AG04450 (cell line): ENCODE results near the gene BBS5. TPM values are rescaled to one million over a fixed set of nuclear protein-coding genes. Genes with fewer than 3 reads are reported as not detected.

Experiments used
- CTCF ChIA-PET: fragments of 300-600, 350-600 bp; formaldehyde crosslinking; extraction: SDS; loops from one replicate; lab custom pipeline; 2022; ENCODE audit warnings: antibody characterized with exemption, inconsistent platforms; lab: Charles Lee
- POLR2A ChIA-PET: fragments of 350-600 bp; formaldehyde crosslinking; extraction: SDS; loops from one replicate; lab custom pipeline; 2021; ENCODE audit warnings: antibody characterized with exemption, inconsistent platforms; lab: Yijun Ruan, JAX
- DNase-seq: peaks from one replicate; pipeline ENCODE4 v3.0.0-alpha.2; 2011; ENCODE audit warnings: low read depth, low spot score
- H3K27ac ChIP-seq: one replicate; pipeline ENCODE4 v1.5.1; 2012; ENCODE audit warnings: low read depth, low read length, control low read depth
- H3K27me3 ChIP-seq: one replicate; pipeline ENCODE4 v1.6.0; 2012; ENCODE audit warnings: low read length; ENCODE audit not compliant: control insufficient read depth, insufficient read depth
- H3K4me3 ChIP-seq: 2 replicates; pipeline ENCODE4 v1.5.1; 2011; ENCODE audit warnings: mild to moderate bottlenecking, low read depth, low read length, control low read depth
- H3K9me3 ChIP-seq: 2 replicates; pipeline ENCODE4 v1.5.1; 2012; ENCODE audit warnings: low read length; ENCODE audit not compliant: control insufficient read depth, insufficient read depth
- CTCF ChIP-seq: IDR thresholded peaks from 2 replicates; pipeline ENCODE4 v1.5.1; 2011; ENCODE audit warnings: low read depth, low read length, control low read depth, inconsistent platforms
- polyA plus RNA-seq: library from polyadenylated mRNA; depleted of rRNA; stranded (reverse); fragments of >200 nt; gene quantifications from 2 replicates; pipeline ENCODE4 v1.2.3, GENCODE V29; 2011

The BBS5 gene
- polyA plus RNA-seq, 1 experiment = 2.0 TPM

GRCh38 chr2:169480079-169480465 lies 778 bp downstream of the BBS5 start:
- Histone ChIP-seq H3K27ac (no peak overlapping the region), H3K27me3 (no peaks in the 10 kb centered on the region), H3K4me3 (peak overlapping the region; percentile 78), H3K9me3 (no peaks in the 10 kb centered on the region; the same call in 1 of the 2 replicates)
- ChIA-PET POLR2A (interaction anchor here (0.7 to 1.7 kb wide), 2 partner anchors 105 to 302 kb away, joined by 6 read pairs; partner anchors contain the start of gene PPIG), CTCF (interaction anchor here (0.7 to 3.7 kb wide), 11 partner anchors 8 to 1393 kb away, joined by 3 to 11 read pairs (median 5); partner anchors contain the start of gene SSB)
- TF ChIP-seq CTCF = no peak
- no peak for DNase-seq

GRCh38 chr2:169485650-169486138 lies 6.4 kb downstream of the BBS5 start:
- no peak for TF ChIP-seq CTCF
- Histone ChIP-seq H3K4me3 (no peak overlapping the region), H3K9me3 (no peaks in the 10 kb centered on the region), H3K27me3 (no peaks in the 10 kb centered on the region), H3K27ac (no peak overlapping the region)
- no peak for DNase-seq
- ChIA-PET CTCF (no interaction called here), POLR2A (no interaction called here)

- ChIA-PET CTCF (no interaction called here), POLR2A (no interaction called here)
These were observed 7.2 kb downstream of the BBS5 start for GRCh38 chr2:169486487-169486886.

GRCh38 chr2:169490834-169491233 lies 11.5 kb downstream of the BBS5 start:
- no peak for DNase-seq
- TF ChIP-seq CTCF = no peak
- Histone ChIP-seq H3K4me3 (no peak overlapping the region), H3K27ac (no peak overlapping the region), H3K27me3 (no peaks in the 10 kb centered on the region), H3K9me3 (no peaks in the 10 kb centered on the region)
- POLR2A ChIA-PET = no interaction called here
- CTCF ChIA-PET = interaction anchor here (1.0 kb wide), 1 partner anchor 37 kb away, joined by 3 read pairs; no protein-coding TSS in a partner anchor

More at GRCh38 chr2:169486487-169486886, 7.2 kb downstream of the BBS5 start:
- Histone ChIP-seq H3K4me3 (no peak overlapping the region), H3K27ac (no peak overlapping the region), H3K9me3 (no peaks in the 10 kb centered on the region), H3K27me3 (no peaks in the 10 kb centered on the region)
- no peak for DNase-seq
- TF ChIP-seq CTCF = no peak

GRCh38 chr2:169491378-169491777 lies 12.1 kb downstream of the BBS5 start:
- POLR2A ChIA-PET = no interaction called here
- H3K4me3 ChIP-seq = no peak overlapping the region
- TF ChIP-seq CTCF = no peak
- H3K27ac ChIP-seq = no peak overlapping the region
- H3K9me3 ChIP-seq = no peaks in the 10 kb centered on the region
- CTCF ChIA-PET = interaction anchor here (1.0 kb wide), 1 partner anchor 36 kb away, joined by 3 read pairs; no protein-coding TSS in a partner anchor
- DNase-seq = no peak
- H3K27me3 ChIP-seq = no peaks in the 10 kb centered on the region
